GM21360 (cell line): ENCODE results near the gene VPS13D.

Experiments
- ATAC-seq: cut with Tn5 transposase; IDR thresholded peaks from one replicate; pipeline ENCODE4 v1.9.1; 2021; ENCODE audit warnings: mild to moderate bottlenecking, moderate library complexity; ENCODE audit not compliant: unreplicated experiment

The VPS13D gene

DNA sequence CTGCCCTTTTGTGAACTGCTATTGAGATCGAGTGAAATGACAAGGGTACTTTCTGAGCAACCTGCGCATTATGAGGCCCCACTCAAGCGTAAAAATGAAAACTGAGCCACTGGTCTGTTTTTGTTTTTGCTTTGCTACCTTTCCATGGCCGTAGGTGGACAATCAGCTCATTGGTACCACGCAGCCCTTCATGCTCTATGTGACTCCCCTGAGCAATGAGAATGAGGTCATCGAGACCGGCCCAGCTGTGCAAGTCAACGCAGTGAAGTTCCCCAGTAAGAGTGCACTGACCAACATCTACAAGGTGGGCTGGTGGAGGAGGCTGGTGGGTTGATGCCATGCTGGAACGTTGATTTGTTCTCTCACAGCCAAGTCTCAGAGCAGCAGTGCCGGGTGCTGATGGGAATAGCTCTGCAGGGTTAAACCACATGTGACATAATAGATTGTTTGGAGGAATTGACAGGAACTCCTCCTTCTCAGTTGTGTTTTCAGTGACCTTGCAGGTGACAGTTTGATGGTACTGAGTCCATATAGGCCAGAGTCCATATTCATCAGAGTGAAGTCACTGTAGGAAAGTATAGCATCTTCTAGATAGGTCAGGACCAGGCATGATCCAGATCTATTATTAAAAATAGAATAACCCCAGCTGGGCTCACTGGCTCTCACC, 170.3 kb downstream of the VPS13D start:
- no peak for ATAC-seq

DNA sequence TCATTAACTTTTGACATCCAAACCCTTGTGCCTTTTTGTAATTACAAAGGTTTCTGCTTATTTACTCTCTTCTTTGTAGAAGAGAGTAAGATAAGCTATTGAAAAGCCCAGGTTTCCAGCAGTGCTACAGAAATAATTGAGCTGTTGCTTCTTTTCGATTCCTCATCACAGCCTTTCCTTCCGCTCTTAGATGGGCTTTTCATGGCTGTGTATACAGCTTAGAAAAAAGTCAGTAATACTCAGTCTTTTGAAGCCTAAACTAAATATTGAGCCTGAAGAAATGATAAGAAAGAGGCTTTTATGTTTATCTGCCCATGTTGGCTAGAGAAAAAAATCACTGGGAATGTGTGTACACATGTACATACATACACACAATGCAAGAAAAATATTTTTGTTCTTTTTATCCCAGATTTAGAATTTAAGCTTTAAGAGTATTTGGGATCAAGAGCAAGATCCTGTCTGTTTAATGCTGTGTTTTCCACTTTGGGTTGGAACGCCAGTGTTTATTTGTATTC, 172.4 kb downstream of the VPS13D start:
- ATAC-seq = no peak

DNA sequence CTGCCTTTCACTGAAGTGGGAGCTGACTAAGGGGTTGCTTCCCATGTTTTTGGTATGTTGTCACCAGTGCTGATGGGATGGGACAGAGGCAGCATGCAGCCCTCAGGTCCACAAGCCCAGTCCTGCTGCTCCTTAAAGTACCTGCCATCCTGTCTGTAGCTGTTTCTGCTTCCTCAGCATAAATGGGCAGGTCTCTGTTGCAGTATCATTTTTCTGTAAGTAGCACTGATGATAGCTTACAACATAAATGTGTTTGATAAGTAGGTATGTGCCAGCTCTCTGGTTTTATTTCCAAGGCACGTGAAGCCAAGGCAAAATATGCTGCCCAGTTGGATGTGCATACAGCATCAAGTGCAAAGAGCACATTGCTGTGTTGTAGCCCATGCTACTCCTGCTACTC, 173.0 kb downstream of the VPS13D start:
- ATAC-seq = no peak

DNA sequence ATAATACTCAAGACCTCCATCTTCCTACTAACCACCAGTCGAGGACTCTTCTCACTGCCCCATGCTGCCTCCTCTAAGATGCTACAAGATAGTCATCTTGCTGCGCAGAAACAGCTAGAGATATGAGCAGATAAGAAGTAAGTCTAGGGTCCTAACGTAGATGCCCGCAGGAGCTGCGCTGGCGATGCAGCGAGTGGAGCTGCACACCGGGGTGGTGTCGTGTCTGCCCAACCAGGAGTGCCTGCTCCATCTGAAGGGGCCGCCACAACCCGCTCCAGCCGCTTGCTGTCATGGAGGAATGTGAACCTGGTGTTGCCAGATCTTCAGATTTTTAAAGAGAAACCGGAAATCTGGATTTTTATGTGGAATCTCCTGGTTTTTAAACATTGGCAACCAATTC, 175.1 kb downstream of the VPS13D start:
- ATAC-seq = no peak

DNA sequence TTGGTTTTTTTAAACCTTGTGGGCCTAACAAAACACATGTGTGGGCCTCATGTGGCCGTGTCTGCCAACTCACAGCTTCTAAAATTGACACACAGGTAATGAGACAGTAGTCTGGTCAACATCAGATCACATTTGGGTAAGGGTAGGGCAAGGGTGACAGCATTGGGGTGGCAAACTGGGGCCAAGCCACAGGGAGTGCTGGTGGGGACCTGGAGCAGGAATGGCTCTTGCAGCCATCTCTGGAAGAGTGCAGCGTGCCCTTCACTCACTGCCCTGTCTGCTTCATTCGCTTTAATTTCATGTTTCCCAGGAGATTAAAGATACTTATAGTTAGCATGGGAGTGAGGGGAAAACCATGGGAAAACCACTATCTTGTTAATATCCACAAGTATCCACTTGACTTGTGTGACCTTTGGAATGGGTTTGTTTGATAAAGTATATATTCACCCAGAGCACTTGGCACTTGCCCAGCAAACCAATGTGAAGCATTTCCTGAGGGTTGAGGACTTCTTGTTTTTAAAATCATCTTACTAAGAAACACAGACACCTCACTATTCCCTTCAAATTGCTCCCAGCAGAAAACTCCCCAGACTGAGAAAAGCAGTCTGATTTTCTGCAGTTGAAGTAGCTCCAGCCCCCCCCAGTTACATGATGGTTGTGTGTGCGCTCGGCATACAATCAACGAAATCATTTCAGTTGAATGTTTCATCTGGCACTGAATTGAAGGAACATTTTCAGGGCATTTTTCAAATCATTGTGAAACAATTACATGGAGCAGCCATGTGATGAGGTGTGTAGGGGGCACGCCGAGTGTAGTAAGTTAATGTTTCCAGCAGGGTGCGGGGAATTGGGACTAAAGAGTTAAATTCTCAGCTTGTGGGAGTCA, 175.7 kb downstream of the VPS13D start:
- no peak for ATAC-seq

DNA sequence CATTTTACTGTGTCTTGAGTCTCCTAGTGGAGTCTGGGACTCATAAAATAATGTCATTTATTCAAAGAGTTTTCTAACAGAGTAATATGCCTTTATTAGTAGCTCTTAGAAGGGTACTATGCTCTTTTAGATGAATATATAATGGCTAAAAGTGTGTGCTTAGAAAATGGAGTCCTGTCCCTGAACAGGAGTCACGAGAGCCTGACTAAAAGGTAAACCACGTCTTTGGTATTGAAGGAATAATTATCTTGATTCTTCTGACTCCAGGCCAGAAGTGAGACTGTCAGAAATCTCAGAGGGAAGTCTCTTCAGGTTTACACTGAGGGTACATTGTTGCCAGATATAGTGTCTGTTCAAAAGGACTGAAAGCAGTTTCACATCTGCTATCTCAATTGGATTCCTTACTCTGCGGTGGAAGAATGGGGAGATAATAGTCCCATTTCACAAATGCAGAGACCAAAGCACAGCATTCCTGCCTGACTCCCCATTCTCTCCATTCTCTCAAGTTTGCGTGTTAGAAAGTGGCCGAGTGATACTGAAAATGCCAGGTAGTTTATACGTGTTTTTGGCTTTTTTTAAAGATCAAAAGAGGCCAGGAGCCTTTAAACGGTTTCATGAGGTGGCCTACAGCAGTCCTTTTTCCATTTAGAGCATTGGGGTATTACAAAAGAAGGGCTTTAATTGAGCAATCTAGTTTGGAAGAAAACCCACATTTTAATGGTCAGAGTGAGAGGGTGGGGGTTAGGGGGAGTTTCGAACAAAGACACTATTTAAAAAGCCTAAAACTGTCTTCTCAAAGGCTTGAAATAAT, 176.6 kb downstream of the VPS13D start:
- ATAC-seq = no peak

DNA sequence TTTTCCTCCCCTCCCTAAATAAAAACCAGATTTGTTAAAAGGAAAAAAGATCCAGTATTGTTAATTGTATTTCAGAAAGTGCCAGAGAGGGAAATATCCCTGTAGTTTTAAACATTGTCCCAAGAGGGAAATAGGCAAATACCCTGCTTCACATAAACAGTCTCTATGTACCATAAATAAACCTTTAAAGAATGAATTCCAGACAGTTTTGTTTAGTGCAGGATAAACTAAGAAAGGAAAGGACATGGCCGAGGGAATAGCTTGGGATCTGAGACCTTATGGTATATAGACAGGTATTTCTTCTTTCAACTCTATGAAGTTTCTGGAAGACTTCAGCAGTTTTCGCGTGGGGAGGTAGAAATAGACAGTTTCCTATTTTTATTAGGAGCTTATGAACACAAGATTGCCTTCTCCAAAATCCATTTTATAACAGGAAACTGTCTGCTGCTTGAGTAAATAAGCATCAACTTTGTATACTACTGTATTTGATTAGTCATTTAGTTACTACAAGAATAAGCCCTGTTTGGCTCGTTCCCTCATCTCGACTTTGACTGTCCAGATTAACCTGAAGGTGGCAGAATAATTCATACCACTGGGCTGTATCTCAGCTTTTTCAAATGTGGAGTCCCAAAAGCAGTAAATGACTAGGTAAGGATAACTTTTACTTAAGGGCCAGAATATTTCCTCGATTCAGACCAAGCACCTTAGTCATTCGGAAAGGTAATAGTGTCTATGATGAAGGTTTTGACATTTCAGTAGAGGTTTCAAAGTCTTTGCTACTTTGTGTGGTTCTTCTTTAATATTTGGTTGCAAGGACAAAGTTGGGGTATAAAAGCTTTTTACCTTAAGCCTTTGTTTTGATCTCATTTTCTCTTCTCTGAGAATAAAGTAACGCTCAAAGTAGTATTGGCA, 177.5 kb downstream of the VPS13D start:
- no peak for ATAC-seq

DNA sequence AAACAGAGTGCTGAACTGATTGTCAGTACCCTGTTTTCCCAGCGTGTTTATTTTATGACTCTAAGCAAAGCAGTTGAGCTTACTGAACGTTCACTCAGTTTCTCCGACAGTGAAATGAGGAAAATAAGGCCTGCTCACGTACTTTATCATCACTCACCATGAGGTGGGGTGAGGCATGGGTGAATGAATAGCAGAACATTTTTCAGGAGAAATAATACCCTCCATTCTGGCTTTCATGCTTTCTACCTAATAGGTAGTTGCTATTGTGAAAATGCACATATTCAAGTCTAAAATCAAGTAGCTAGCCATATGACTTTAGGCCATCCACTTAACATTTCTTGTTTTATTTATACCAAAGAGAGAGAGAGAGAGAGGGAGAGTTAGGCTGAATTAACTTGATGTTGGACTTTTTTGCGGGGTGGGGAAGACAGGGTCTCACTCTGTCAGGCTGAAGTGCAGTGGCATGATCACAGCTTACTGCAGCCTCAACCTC, 178.2 kb downstream of the VPS13D start:
- ATAC-seq = no peak

DNA sequence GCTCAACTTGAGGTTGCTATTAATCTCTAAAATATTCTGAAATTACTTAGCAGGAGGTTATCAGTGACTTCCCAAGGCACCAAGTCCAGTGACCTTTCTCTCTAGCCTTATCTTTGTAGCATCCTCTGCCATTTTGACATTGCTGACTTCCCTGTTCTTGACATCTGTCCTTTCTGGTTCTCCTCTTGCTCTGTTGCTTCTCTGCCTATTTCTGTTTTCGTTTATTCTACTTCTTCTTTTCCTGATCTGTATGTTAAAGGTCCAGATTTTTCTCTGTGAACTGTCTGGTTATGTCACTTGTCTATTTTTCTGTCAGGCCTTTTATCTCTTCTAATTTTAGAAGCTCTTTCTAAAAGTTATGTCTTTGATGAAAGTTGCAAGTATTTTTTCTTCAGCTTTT, 178.8 kb downstream of the VPS13D start:
- no peak for ATAC-seq

DNA sequence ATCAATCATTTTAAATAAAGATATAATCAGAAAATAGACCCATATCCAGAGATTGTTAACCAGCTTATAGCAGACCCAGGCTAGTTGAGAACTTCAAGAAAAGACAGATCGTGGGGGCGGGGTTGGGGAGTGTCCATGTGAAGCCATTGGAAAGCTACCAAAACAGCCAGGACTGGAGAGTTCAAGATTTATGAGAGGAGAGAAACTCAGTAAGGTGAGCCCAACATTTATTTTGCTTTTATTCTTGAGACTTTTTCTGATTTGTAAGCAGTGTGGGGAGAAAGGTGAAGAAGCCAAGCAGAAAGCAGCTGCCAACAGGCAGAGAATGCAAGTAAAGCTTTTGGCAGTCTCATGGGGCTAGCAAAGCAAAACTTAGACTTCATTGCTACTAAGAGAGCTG, 179.9 kb downstream of the VPS13D start:
- no peak for ATAC-seq

DNA sequence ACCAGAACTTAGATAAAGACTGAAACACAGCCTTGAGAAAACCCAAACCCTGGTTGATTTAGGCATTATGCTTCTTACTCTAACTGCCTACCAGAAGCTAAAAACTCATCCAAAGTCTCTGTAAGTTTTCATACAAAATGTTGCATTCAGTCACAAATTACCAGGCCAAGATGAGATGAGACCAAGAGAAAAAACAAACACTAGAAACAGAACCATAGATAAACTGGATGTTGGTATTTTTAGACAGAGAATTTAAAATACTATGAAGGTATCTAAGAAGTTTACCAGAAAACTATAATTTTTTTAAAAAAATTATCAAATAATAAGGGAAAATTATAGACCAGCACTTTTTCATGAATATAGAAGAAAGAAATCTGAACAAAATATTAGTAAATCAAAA, 180.5 kb downstream of the VPS13D start:
- ATAC-seq = no peak

DNA sequence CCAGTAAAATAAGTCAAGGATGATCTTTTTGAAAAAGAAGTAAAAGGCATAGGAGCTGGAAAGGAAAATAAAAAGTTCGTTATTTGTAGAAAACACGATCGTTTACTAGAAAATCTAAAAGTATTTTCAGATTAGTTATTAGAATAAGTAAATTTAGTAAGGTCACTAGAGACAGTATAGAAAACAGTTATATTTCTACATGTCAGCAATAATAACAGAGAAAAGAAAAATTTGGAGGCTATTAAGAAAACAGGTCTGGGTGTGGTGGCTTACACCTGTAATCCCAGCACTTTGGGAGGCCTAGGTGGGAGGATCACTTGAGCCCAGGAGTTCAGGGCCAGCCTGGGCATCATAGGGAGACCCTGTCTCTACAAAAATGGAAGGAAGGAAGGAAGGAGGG, 181.3 kb downstream of the VPS13D start:
- ATAC-seq = no peak

DNA sequence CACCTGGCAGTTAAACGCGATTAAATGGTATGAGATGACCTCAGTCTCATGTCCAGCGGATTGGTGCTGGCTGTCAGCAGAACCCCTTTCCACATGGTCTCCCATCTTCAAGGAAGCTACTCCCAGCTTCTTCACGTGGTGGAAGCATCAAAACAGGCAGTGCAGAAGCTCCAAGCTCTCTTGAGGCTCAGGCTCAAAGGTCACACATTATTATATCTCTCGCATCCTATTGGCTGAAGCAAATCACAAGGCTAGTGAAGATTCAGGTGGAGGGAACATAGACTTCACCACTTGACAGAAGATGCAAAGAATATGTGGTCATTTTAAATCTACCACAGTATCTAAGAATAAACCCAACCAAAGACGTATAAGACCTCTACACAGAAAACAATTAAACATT, 181.9 kb downstream of the VPS13D start:
- ATAC-seq = no peak

DNA sequence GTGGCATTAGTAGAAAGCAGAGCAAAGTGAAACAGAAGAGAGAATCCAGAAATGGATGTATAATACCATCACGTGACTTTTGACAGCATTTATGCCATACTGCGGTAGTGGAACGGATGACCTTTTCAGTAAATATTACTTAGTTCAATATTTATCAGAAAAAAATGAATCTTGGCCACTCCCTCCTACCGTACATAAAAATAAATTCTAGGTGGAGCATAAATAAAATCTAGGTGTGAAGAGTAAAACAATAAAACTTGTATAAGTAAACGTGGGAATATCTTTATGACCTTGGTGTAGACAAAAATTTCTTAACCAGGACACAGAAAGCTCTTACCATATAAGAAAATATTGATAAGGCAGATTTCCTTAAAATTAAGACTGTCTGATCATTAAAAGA, 182.6 kb downstream of the VPS13D start:
- no peak for ATAC-seq

DNA sequence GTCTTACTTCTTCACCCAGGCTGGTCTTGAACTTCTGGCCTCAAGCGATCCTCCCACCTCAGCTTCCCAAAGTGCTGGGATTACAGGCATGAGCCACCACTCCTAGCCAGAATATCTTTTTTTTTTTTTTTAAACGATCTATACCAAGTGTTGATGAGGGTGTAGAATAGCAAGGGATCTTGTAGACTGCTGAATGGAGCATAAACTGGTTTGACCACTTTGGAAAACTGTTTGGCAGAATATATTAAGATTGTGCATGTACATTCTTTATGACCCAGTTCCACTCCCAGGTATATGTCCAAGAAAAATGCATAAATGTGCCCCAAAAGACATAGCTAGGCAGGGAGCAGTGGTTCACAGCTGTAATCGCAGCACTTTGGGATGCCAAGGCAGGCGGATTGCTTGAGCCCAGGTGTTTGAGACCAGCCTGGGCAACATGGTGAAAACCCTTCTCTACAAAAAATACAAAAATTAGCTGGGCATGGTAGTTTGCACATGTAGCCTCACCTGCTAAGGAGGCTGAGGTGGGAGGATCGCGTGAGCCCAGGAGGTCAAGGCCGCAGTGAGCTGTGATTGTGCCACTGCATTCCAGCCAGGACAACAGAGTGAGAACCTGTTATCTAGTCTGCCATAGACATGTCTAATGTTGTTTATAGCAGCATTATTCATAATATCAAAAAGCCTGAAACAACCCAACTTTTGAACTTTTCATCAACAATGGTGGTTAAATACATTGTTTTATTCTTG, 184.0 kb downstream of the VPS13D start:
- no peak for ATAC-seq

DNA sequence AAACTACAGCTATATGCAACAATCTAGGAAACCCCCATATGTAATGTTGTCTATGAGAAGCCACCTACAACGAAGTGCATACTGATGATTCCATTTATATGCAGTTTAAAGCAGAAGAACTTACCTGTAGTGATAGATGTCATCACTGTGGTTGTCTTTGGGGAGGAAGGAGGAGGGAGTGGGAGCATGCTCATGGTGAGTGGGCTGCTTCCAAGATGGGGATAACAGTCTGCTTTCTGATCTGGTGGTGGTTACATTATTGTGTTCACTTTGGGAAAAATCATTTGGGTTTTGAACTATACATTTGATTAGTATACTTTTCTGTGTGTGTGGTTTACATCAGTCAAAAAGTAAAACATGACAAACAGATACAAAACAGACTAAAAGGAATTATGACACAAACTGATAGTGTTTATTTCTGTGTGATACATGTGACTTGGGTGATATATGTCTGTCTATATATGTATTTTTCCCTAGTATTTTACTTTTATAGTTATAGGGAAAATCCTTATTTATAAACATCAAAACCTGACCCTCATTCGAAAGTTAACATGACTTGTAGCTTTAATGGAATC, 184.7 kb downstream of the VPS13D start:
- ATAC-seq = no peak

DNA sequence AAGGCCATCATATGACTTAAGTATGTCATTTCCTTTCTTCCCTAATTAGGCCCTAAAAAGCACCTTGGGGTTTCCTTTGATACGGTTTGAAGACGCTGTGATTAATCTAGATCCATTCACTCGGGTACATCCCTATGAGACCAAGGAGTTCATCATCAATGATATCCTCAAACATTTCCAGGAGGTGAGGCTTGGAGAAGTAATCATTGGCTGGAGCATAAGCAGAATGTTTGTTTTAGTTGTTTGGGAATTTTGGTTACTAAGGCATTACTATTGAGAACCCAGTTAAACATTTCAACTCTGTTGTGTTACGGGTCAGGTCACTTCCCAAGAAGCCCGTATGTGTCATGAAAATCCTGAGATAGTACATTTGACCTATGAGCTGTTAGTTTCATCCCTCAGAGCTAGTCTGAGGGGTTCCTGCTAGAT, 185.2 kb downstream of the VPS13D start:
- ATAC-seq = no peak

DNA sequence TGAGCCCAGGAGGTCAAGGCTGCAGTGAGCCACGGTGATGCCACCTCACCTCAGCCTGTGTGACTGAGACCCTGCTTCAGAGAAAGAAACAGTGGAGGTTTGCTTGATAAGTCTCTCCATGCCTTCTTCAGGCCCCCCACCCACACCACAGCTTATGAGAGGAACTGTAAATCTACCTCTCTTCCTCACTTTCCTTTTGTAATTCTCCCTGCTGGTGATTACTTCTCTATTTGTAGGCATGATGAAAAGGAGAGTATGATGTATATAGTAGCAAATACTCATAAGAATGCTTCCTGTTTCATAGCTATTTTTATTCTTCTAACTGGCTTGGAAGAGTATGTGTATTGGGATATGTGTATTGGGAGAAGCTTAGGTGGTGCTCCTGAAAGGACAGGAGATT, 186.3 kb downstream of the VPS13D start:
- ATAC-seq = no peak

DNA sequence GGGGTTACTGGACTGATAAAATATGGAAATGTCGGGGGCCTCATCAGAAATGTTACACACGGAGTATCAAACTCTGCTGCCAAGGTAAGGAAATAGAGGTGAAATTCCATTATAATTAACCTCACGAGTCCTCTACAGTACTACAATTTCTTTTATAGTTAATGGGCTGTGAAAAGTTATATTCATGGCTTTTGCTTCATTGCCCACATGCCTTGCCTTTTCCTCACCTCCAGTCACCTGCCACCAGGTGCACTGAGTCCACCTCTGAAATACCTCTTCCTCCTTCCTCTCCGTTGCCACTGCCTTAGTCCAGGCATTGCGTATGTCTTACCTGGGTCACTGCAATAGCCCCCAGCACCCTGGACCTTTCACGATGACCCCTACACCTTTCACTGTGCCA, 186.9 kb downstream of the VPS13D start:
- no peak for ATAC-seq
